Loucy (cell line): ENCODE results near the gene TSSK2.

Experiments
- EZH2phosphoT487 ChIP-seq: fragments of 200-600 bp; IDR thresholded peaks from 2 replicates; pipeline ENCODE4 v1.6.1; 2018; ENCODE audit warnings: antibody characterized with exemption, mild to moderate bottlenecking, moderate library complexity, borderline replicate concordance
- TF ChIP-seq, protein P1 (sequence below): fragments of 200-600 bp; sonication (generic); conservative IDR thresholded peaks from 2 replicates; pipeline ENCODE4 v1.5.1; 2014; ENCODE audit warnings: mild to moderate bottlenecking, antibody characterized with exemption, low read length

- TF ChIP-seq, protein P1, sequence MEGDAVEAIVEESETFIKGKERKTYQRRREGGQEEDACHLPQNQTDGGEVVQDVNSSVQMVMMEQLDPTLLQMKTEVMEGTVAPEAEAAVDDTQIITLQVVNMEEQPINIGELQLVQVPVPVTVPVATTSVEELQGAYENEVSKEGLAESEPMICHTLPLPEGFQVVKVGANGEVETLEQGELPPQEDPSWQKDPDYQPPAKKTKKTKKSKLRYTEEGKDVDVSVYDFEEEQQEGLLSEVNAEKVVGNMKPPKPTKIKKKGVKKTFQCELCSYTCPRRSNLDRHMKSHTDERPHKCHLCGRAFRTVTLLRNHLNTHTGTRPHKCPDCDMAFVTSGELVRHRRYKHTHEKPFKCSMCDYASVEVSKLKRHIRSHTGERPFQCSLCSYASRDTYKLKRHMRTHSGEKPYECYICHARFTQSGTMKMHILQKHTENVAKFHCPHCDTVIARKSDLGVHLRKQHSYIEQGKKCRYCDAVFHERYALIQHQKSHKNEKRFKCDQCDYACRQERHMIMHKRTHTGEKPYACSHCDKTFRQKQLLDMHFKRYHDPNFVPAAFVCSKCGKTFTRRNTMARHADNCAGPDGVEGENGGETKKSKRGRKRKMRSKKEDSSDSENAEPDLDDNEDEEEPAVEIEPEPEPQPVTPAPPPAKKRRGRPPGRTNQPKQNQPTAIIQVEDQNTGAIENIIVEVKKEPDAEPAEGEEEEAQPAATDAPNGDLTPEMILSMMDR, result no peak
- no peak for TF ChIP-seq EZH2phosphoT487
Observed at GRCh38 chr22:19166421-19166820, 35.3 kb downstream of the TSSK2 start.
